Osteocyte (in vitro differentiated cells): ENCODE measurements around the gene COX10. TPM values are rescaled to one million over a fixed set of nuclear protein-coding genes. Genes with fewer than 3 reads are reported as not detected.

ENCODE experiments used
- DNase-seq: peaks from one replicate; pipeline ENCODE4 v3.0.0; 2021; ENCODE audit warnings: mixed read lengths; ENCODE audit not compliant: unreplicated experiment; ENCODE audit errors: extremely low spot score
- H3K27ac Mint-ChIP-seq: one replicate; pipeline ENCODE4 v1.8.0; 2021; ENCODE audit warnings: mild to moderate bottlenecking, mixed read lengths; ENCODE audit not compliant: unreplicated experiment
- H3K27me3 Mint-ChIP-seq: one replicate; pipeline ENCODE4 v1.8.0; 2021; ENCODE audit warnings: mixed read lengths; ENCODE audit not compliant: unreplicated experiment
- H3K36me3 Mint-ChIP-seq: one replicate; pipeline ENCODE4 v1.8.0; 2021; ENCODE audit warnings: mixed read lengths; ENCODE audit not compliant: unreplicated experiment
- H3K4me1 Mint-ChIP-seq: one replicate; pipeline ENCODE4 v1.8.0; 2021; ENCODE audit warnings: mixed read lengths; ENCODE audit not compliant: unreplicated experiment
- H3K4me3 Mint-ChIP-seq: one replicate; pipeline ENCODE4 v1.8.0; 2021; ENCODE audit warnings: mild to moderate bottlenecking, moderate library complexity, mixed read lengths; ENCODE audit not compliant: unreplicated experiment
- H3K9me3 Mint-ChIP-seq: one replicate; pipeline ENCODE4 v1.8.0; 2021; ENCODE audit warnings: mixed read lengths; ENCODE audit not compliant: unreplicated experiment
- CTCF ChIP-seq: fragments of 200-600 bp; sonication (generic); IDR thresholded peaks from 2 replicates; pipeline ENCODE4 v1.5.0; 2021; ENCODE audit warnings: antibody characterized with exemption, mild to moderate bottlenecking, moderate library complexity
- total RNA-seq: library from RNA; stranded (reverse); gene quantifications from 2 replicates; pipeline ENCODE4 v1.2.1, GENCODE V29; 2021

Gene COX10
- total RNA-seq, 1 donor from 2014 or later, result 15.6 TPM

DNA sequence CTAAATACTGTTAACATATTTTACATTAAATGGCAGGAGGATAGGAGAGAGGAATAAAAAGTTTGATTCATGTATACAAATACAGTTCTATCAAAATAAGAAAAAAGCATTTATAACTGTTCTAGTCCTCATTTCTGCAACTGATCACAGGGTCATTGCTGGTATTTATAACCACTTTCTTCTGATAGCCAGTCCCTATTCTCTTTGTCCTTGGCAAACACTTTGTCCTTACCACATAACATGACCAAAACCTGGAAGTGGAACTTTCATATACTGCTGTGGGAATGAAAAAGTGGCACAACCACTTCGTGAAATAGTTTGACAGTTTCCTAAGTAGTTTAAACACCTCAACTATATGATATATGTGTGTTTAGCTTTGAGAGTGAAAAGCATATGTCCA lies 84.1 kb downstream of the COX10 start:
- DNase-seq, result no peak
- TF ChIP-seq CTCF, result no peak
- Mint-ChIP-seq H3K27me3 (no peaks in the 10 kb centered on the region), H3K4me3 (no peak overlapping the region), H3K27ac (no peak overlapping the region), H3K9me3 (no peaks in the 10 kb centered on the region), H3K4me1 (peaks cover 6% of the 10 kb centered on the region), H3K36me3 (no peaks in the 10 kb centered on the region)

DNA sequence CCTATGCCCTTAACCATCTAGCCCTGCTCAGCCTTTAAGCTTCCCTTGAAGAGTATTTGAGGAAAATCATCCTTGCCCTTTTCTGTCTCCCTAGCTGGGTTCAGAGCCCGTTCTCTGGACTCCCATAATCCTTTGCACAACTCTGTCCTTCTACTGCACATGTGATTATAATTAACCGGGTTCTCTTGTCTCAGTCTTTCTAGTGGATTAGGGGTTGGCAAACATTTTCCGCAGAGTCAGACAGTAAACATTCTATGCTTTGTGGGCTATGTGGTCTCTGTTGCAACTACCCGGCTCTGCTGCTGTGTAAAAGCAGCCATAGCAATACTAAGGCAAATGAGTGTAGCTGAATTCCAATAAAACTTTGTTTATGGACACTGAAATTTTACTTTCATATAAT lies 87.4 kb downstream of the COX10 start:
- Mint-ChIP-seq H3K36me3 (peaks cover 2% of the 10 kb centered on the region), H3K27ac (no peak overlapping the region), H3K9me3 (no peaks in the 10 kb centered on the region), H3K4me1 (peaks cover 10% of the 10 kb centered on the region), H3K27me3 (no peaks in the 10 kb centered on the region), H3K4me3 (no peak overlapping the region)
- no peak for TF ChIP-seq CTCF
- DNase-seq, result no peak

- Mint-ChIP-seq H3K9me3 (no peaks in the 10 kb centered on the region), H3K36me3 (peaks cover 2% of the 10 kb centered on the region), H3K27me3 (no peaks in the 10 kb centered on the region), H3K27ac (no peak overlapping the region), H3K4me3 (no peak overlapping the region), H3K4me1 (peaks cover 10% of the 10 kb centered on the region)
- DNase-seq, result no peak
- no peak for TF ChIP-seq CTCF
These were observed 88.5 kb downstream of the COX10 start for GRCh38 chr17:14157822-14158221.

GRCh38 chr17:14158707-14159106 lies 89.4 kb downstream of the COX10 start:
- peaks cover 4% of the 10 kb centered on the region for H3K36me3 Mint-ChIP-seq
- H3K9me3 Mint-ChIP-seq, result no peaks in the 10 kb centered on the region
- no peak for TF ChIP-seq CTCF
- no peak overlapping the region for H3K27ac Mint-ChIP-seq
- no peak overlapping the region for H3K4me3 Mint-ChIP-seq
- no peaks in the 10 kb centered on the region for H3K27me3 Mint-ChIP-seq
- H3K4me1 Mint-ChIP-seq, result peaks cover 10% of the 10 kb centered on the region
- DNase-seq, result no peak

DNA sequence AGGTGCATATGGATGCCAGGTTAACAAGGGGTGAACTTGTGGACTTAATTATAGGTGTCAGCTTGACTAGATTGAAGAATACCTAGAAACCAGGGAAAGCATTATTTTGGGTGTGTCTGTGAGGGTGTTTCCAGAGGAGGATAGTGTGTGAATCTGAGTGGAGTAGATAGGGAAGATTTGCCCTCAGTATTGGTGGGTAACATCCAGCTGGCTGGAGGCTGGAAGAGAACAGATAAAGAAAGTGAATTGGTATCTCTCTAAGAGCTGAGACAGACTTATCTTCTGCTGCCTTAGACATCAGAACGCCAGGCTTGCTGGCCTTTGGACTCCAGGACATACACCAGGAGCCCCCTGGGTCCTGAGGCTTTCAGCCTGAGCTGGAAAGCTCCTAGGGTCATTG lies 92.1 kb downstream of the COX10 start:
- no peak for TF ChIP-seq CTCF
- Mint-ChIP-seq H3K27ac (no peak overlapping the region), H3K36me3 (peaks cover 5% of the 10 kb centered on the region), H3K4me3 (no peak overlapping the region), H3K27me3 (no peaks in the 10 kb centered on the region), H3K4me1 (peaks cover 8% of the 10 kb centered on the region), H3K9me3 (no peaks in the 10 kb centered on the region)
- DNase-seq, result no peak
